ENCODE data around the gene NINJ1.

The NINJ1 gene

DNA sequence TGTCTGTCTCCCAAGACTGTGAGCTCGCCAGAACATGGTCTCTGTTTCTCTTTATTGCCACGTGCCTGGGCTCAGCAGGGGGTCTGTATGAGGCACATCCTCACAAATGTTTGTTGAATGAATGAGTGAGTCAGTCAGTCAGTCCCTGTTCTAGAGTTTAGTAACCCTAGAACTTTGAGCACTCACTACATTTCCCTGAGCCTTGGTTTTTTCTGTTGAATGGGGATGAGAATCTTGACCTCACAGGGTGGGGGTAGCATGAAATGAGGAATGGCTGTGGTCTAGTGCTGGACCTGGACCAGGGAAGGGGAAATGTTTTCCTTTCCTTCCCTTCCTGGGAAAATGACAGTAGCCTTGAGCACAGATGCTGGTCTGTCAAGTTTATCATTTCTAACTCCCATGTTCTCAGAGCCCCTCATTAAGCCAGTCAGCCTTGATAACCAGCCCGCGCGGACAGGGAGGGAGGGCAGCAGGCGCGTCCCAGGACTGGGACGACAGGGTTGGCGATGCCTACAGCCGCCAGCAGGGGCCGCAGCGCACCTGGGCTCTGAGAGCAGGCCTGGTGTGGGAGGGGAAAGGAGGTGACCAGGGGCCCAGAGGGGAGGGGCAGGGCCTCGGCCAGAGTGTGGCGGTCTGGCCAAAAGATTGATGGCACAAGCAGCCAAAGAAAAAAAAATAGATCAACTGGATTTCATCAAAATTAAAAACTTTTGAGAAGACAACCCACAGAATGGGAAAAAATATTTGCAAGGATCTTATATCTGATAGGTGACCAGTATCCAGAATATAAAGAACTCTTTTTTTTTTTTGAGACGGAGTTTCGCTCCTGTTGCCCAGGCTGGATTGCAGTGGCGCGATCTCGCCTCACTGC lies 25.8 kb upstream of the NINJ1 start:
- DNase-seq (ENCODE audit: low read depth): peak; percentile 75

DNA sequence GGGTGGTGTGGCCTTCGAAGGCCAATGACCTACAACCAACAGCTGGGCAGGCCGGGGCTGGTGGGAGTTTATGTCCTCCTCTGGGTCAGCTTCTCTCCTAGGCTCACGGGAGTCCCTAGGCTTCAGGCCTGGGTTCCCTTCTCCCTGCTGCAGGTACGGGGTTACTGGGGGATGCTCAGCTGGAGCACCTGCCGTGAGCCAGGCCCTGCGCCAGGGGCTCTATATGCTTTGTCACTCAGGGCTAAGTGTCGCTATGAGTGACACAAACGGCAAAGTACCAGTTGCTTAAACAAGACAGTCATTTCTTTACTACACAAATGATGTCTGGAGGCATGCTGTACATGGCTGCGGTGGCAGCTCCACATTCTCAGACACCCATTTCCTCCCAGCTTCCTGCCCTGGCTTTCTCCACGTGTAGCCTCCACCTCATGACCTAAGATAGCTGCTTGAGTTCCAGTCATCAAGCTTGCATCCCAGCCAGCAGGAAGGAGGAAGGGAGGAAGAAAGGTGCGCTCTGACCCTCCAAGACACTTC lies 22.5 kb upstream of the NINJ1 start:
- peak; percentile 54 for DNase-seq (ENCODE audit: low read depth)

DNA sequence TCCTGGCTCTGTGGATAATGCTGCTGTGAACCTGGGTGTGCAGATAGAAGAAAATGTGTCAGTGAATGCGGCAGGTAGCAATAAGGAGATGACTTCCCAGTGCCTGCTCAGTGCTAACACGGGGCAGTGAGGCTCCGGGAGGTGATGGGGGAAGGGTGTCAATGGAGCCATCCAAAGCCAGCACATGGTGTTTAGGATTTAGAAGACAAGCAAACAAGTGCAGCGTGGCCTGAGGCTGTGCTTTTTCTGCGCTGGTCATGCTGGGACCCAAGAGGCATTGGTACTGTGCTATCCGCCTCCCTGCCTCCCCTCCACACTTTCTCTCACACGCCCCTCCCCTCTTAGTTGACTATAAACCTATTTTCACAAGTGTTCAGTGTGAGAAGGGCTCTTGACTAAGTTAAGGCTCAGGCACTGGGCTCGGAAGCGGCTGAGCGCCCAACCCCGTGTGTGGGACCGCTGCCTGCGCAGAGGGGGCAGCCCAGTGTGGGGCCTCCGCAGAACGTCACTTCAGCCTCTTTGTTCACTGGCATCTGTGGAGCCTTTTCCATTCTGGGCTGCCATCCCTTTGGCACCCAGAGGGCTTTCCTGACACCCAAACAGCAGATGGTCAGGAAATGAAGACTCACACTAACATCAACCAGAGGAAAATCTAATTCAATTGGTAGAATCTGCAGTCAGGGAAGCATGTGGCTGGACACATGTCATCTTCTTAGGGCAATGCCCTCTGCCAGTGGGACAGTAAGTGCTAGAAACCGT lies 21.8 kb upstream of the NINJ1 start:
- DNase-seq (ENCODE audit: low read depth): no peak

DNA sequence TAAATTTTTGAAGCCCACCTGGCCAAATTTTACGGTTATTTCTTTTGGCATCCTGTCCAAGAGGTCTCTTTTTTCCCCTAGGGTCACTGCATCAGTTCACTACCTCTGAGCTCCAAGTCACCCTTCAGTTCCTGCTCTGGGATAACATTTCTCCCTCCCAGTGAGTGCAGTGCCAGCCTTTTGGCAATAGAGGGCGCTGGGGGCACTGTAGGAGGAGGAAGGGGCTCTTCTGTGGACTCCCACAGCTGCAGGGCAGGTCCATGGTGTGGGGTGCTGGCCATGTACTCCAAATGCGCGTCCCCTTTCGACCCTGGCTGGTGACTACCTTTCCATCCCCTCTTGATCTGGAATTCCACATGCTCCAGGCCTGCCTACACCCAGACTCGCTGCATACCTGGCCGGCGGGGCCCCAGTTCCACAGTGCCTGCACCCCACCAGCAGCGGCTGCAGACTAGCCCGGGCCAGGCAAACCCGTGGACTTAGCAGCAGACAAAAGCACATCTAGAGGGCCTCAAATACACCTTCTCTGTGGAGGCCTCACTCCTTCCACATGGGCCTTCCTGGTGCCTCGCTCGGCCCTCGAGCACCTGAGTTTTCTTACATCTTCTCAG lies 20.3 kb upstream of the NINJ1 start:
- peak; percentile 39 for DNase-seq (ENCODE audit: low read depth)

DNA sequence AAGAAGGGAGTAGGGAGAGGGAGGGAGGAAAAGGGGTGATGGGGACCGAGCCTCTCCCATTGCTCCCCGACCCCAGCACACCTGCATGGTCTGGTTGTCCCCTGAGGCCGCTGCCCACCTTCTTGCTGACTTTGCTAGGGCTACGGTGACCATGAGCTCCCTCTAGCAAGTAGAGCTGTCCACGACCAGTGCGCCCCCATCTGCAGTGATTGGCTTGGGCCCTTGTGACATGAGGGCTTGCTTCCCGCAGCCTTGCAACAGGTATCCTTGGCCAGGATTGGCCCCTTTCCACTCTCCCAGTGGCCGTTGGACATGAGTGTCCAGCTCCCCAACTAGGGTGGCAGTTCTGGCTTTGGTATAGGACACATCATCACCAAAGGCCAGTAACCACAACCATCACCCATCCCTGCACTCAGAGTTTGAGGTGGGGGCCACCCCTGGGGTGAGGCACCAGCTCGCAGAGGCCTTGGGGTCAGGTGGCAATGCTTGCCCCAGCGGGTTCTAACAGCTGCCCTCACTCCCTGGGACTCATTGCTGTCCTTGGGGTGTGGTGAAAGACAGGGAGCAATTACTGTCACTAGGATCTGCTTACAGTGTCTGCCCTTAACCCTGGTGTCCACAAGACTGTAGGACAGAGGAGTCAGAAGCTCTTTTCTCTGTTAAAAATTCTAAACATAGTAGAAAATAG lies 17.2 kb upstream of the NINJ1 start:
- no peak for DNase-seq (ENCODE audit: low read depth)

DNA sequence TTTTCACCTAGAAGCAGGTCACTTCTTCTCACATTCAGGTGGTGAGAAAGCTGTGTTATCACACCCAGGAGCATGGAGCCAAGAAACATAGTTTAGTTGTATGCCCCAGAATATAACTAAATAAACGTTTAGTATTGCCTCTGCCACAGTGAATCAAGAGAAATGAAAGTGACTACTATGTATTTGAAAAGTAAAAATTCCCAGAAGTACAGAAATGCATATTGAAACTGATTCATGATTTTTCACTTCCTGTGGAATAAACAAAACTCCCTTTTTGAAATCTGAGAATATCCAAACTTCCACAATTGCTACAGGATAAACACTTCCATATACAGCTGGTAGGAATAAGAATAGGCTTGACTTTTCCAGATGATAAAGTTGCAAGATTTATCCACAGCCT lies 15.3 kb upstream of the NINJ1 start:
- no peak for DNase-seq (ENCODE audit: low read depth)

DNA sequence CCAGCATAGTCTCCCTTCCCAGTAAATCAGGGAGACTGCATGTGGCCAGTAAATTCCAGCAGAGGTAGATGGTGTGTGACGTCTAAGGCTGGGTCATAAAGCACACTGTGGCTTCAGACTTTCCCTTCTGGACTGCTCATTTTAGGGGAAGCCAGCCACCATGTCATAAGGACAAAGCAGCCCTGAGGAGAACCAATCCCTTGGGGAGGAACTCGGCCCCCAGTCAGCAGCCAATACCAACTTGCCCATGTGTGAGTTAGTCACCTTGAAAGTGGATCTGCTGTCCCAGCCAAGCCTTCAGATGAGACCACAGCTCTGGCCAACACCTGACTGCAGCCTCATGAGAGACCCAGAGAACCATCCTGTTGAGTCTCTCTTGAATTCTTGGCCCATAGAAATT lies 14.7 kb upstream of the NINJ1 start:
- DNase-seq (ENCODE audit: low read depth): no peak

DNA sequence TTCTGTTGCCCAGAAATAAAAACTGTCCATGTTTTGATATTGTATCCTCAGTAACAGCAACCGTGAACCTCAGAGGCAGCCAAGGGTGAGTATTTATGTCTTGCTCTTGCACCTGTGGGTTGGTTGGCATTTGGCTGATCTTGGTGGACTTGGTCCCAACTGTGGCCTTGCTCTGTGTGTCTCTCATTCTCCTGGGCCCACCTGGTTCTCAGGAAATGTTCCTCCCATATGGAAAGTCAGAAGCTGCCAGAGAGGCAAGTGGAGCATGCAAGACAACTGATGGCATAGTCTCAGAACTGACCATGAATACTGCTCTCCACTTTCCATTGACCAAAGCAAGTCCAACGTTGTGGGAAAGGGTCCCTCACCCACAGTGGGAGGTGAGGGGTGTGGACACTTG lies 13.6 kb upstream of the NINJ1 start:
- no peak for DNase-seq (ENCODE audit: low read depth)

DNA sequence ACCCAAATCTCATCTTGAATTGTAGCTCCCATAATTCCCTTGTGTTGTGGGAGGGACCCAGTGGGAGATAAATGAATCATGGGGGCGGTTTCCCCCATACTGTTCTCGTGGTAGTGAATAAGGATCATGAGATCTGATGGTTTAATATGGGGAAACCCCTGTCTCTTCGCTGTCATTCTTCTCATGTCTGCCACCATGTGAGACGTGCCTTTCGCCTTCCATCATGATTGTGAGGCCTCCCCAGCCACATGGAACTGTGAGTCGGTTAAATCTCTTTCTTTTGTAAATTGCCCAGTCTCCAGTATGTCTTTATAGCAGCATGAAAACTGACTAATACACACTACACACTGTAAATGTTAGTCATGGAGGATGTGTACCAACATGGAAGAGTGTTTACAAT lies 12.6 kb upstream of the NINJ1 start:
- DNase-seq (ENCODE audit: low read depth): peak; percentile 37

DNA sequence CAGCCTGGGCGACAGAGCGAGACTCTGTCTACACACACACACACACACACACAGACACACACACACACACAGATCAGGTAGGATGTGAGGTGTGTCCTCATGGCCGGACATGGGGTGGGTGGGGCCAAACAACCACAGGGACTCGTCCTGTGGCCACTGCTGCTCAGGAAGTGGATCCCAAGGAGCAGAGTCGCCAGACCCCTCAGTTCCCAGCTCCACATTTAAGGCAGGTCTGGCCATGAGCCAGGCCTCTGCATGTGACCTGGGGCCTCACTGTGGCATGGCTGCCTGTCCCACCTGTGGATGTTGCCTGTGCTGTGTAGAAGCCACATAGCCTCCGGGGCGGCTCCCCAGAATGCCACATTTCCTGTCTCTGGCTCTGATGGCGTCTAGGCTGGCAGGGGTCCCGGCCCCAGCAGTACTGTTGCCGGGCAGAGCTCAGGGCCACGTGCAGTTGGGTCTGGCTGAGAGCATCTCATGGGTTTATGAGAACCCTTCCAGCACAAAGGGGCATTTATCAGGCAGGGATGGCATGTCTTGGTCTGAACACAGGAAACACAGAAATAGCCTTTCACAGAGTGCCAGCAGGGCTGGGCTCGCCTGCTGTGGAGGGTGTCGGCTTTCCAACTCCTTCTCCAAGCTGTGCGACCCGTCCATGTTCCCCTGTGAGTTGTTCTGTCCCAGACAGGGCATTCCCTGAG lies 9.9 kb upstream of the NINJ1 start:
- peak; percentile 27 for DNase-seq (ENCODE audit: low read depth)

DNA sequence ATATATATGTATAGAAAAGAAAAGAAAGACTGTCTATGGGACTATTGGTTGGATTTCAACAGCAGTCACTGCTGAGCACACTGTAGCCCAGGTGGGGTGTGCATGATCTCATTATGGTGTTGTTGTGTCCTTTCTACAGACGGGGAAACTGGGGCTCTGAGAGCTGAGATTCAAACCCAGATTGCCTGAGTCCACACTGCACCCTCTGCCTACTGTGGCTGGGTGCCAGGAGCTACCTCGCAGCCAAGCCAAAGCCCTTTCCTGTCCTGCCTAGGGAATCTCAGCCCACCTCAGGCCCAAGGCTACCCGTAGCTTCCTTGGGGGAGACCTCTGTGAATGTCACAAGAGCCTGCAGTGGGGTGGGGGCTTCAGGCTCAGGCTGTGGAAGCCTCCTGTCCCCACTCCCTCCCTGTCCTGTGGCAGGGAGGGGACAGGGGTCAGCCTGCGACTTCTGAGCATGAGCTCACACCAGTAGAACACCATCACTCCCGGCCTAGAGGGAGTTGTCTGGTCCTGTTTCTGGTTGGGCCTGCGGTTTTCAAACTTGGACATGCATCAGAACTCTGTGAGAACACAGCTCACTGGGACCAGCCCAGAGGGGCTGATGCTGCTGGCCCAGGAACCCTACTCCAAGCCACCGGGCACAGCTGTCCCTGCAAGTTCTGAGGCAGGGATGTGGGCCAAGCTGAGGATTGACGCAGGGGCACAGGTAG lies 7.9 kb upstream of the NINJ1 start:
- no peak for DNase-seq (ENCODE audit: low read depth)

DNA sequence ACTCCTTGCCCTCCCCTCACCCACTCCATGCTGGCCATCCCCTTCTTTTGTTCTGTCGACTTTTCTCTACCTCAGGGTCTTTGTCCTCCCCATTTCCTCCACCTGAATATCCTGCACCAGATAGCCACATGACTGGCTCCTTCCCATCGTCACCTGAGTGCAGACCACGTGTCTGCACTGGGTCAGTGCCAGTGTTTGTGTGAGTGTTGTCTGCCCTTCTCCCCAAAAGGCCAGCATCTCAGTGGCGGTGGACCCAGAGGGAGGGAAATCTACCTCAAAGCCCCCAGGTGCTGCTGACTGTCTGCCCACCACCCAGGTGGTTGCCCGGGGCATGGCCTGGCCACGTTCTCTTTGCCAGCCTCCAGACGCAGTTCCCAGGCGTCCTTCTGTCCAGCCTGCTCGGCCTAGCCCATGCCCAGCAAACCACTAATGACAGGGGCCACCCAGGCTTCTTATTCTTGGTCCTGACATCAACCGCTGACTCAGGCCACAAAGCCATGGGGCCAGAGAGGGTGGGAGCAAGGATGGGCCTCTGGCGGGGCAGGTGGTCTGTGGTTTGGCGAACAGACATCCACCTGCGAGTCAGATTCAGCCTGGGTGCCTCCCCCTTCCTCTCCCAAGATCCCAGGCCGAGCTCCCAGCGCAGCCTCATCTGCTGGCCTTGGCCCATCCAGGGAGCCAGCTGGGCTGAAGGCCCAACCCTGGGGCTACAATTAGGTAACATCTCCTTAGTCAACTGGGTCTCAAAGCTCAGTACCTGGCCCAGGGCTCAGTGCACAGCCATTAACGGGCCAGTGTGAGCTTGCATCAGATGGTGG lies 5.5 kb upstream of the NINJ1 start:
- DNase-seq (ENCODE audit: low read depth): no peak

DNA sequence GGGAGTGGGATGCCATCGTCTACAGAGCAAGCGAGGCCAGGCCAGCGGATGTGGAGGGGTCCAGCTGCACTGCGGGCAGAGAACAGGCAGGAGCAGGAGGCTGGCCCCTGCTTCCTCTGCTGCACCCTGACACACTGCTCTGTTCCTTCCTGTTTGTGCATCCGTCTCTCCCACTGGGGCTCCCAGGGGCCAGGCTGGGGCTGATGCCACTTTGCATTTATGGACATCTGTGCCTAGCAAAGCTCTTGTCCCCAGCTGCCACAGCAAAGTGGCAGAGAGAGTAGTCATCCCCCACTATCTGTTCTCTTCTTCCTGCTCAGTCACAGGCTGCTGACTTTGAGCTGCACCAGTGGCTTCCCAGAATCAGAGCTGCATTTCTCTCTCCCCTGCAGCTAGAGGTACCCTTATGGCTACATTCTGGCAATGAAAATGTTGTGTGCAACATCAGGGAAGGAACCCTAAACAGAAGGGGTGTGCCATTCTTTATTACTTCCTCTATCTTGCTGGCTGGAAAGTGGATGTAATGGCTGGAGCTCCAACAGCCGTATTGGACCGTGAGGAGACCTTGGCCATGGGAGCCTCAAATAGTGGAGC lies 4.2 kb upstream of the NINJ1 start:
- DNase-seq (ENCODE audit: low read depth): no peak

DNA sequence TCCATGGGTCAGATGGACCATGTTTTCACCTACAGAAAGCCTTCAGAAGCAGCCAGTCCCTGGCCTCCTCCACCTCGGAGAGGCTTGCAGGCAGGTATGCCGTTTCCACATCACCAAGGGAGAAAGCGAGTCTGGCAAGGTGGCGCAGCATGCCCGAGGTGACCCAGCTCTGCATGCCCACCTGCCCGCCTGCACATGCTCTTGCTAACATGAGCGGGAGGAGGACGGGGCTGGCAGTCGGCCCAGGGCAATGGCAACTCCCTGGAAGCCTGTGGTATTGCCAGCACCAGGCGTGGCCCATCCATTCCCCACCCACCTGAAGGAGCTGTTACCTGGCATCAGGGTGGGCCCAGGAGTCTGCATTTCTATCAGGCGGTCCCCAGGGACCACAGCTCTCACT lies 3.3 kb upstream of the NINJ1 start:
- DNase-seq (ENCODE audit: low read depth): no peak

DNA sequence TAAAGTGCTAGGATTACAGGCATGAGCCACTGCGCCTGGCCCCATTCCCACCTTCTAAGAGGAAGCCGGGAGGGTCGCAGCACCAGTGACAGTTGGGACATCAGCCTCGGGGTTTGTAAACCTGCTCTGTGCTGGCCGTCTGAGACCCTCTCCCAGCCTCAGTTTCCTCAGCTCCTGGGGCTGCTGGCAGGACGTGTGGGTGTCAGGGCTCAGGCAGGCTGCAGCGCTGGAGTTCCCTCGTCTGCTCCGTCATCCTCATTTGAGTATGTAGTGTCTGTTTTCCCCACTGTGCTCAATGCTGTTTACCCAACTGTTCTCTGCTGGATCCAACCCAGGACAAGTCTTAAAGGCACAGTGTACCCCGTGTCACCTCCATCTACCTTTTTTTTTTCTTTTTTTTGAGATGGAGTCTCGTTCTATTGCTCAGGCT lies 2.0 kb upstream of the NINJ1 start:
- DNase-seq (ENCODE audit: low read depth): no peak

DNA sequence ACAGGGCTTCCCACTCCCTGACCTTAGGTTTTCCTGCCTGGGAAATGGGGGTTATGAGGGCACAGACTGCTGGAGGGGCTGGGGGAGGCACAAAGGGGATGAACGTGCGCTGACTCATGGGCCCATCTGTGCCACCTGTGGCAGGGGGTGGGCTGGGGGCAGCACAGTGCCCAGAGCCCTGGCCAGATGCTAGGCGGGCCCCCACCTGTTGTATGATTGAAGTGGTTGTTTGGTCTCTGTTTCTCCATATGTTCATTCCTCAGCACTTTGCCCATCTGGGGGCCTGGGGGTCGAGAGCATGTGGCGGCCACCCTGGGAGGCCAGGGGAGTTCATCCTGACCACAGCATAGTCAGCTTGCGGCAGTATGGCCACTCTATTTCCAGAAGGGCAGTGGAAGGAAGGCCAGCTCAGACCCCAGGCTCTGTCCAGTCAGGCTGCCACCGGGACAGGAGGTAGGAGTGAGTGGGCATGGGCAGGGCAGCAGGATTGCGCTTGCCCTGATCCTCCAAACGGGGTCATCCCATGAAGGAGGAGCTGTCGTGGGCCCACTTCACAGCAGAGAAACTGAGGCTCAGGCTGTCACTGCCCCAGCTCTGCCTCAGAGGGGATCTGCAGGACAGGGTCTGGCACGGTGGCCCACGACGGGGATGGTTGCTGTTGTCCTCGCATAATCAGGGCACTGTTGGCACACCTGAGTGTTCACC lies 841 bp upstream of the NINJ1 start:
- DNase-seq (ENCODE audit: low read depth): no peak

DNA sequence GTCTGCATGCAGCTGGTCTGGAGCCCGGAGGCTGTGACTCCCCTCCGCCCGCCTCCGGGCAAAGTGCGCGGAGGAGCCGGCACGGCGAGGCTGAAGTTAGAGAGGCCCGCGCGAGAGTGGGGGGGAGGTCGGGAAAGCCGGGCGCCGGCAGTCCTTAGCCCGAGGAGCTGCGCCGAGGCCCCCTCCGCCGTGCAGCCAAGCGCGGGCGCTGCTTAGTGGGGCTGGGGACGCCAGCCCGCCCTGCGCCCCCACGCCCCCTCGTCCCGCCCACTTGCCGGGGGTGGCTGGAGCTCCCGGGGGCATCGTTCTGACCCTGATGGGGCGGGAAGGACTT lies 403 bp downstream of the NINJ1 start:
- DNase-seq (ENCODE audit: low read depth): no peak

DNA sequence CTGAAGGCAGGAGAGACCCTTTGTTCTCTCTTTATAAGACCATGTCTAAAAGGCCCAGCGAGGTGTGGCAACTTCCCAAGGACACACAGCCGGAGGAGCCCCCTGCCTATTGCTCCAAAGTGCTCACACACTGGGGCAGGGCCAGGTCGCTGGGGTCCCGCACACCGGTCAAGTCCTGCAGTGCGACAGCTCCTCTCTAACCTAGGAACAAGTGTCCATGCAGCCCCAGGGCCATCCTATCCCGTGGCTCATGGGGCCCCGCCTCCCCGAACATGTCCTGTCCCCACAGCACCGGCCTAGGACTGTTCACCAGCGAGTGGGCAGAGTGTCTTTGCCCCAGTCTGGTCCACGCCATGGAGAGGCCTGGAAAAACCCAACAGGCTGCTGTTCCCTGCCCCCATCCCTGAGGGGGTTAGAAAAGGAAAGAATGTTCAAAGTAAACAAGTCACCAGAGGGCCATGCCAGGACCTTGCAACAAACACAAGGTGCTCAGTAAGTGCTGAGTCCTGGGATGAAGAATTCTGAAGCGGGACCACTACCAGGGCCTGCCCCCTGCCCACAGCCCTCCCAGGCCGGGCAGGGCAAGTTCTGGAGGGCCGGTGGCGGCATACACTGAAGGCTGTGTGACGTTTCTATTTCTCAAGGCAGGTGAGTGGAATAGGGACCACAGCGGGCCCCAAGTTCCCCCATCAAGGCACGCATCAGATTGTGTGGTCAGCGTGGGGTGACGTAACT lies 938 bp downstream of the NINJ1 start:
- peak; percentile 56 for DNase-seq (ENCODE audit: low read depth)

Data from activated T-cell treated with anti-CD3 and anti-CD28 coated beads for 48 hours (primary cell).